ENCODE data around the gene MRPS15. TPM values are rescaled to one million over a fixed set of nuclear protein-coding genes. Genes with fewer than 3 reads are reported as not detected.

The MRPS15 gene
- total RNA-seq, 1 donor from 2014 or later: 30.4 TPM

- no peaks in the 10 kb centered on the region for H3K4me1 ChIP-seq
Observed at GRCh38 chr1:36420836-36421317, 43.3 kb downstream of the MRPS15 start.

GRCh38 chr1:36420409-36420808, 43.8 kb downstream of the MRPS15 start:
- no peaks in the 10 kb centered on the region for H3K4me1 ChIP-seq
- intact Hi-C loops (cut with DNase I): loop anchor here (1.0 to 2.0 kb wide), 2 partner anchors 52 to 322 kb away; no protein-coding TSS in a partner anchor
- peaks cover 11 to 16% of the 10 kb centered on the region in 2 donors for H3K36me3 ChIP-seq
- no peaks in the 10 kb centered on the region for H3K9me3 ChIP-seq
- no peak overlapping the region for H3K27ac ChIP-seq
- TF ChIP-seq CTCF (IDR thresholded peaks at IDR 0.05): no peak
- no peaks in the 10 kb centered on the region for H3K27me3 ChIP-seq
- DNase-seq (ENCODE audit: low spot score in 2 of 2): no peak
- H3K4me3 ChIP-seq: no peak overlapping the region

More at GRCh38 chr1:36420836-36421317, 43.3 kb downstream of the MRPS15 start:
- intact Hi-C loops (cut with DNase I): loop anchor here (1.0 to 2.0 kb wide), 3 partner anchors 53 to 322 kb away; no protein-coding TSS in a partner anchor
- H3K4me3 ChIP-seq: no peak overlapping the region
- TF ChIP-seq CTCF (IDR thresholded peaks at IDR 0.05): peak; percentile 86 to 94 (median 92)
- H3K9me3 ChIP-seq: no peaks in the 10 kb centered on the region
- peak overlapping the region; percentile 1 to 24 for H3K27ac ChIP-seq
- H3K36me3 ChIP-seq: peaks cover 11 to 16% of the 10 kb centered on the region in 2 donors
- H3K27me3 ChIP-seq: no peaks in the 10 kb centered on the region
- DNase-seq (ENCODE audit: low spot score in 2 of 2): peak; percentile 58 to 94

GRCh38 chr1:36419569-36419968, 44.6 kb downstream of the MRPS15 start:
- Histone ChIP-seq H3K4me3 (no peak overlapping the region), H3K9me3 (no peaks in the 10 kb centered on the region), H3K27ac (no peak overlapping the region), H3K4me1 (no peaks in the 10 kb centered on the region), H3K36me3 (peaks cover 11 to 16% of the 10 kb centered on the region in 2 donors), H3K27me3 (no peaks in the 10 kb centered on the region)
- DNase-seq (ENCODE audit: low spot score in 2 of 2): no peak
- no peak for TF ChIP-seq CTCF (IDR thresholded peaks at IDR 0.05)
- intact Hi-C loops (cut with DNase I): no loop called here

- Histone ChIP-seq H3K4me1 (no peaks in the 10 kb centered on the region), H3K27me3 (no peaks in the 10 kb centered on the region), H3K9me3 (no peaks in the 10 kb centered on the region), H3K4me3 (no peak overlapping the region), H3K27ac (no peak overlapping the region), H3K36me3 (peaks cover 11 to 16% of the 10 kb centered on the region in 2 donors)
- DNase-seq (ENCODE audit: low spot score in 2 of 2): no peak
- TF ChIP-seq CTCF (IDR thresholded peaks at IDR 0.05): no peak
- intact Hi-C loops (cut with DNase I): no loop called here
Observed at GRCh38 chr1:36419140-36419539, 45.0 kb downstream of the MRPS15 start.

GRCh38 chr1:36417931-36418330, 46.3 kb downstream of the MRPS15 start:
- no peaks in the 10 kb centered on the region for H3K4me1 ChIP-seq
- intact Hi-C loops (cut with DNase I): no loop called here
- no peaks in the 10 kb centered on the region for H3K27me3 ChIP-seq
- no peak for TF ChIP-seq CTCF (IDR thresholded peaks at IDR 0.05)
- H3K4me3 ChIP-seq: no peak overlapping the region
- DNase-seq (ENCODE audit: low spot score in 2 of 2): no peak
- no peak overlapping the region for H3K27ac ChIP-seq
- H3K36me3 ChIP-seq: peaks cover 11 to 13% of the 10 kb centered on the region in 2 donors
- H3K9me3 ChIP-seq: no peaks in the 10 kb centered on the region

All from ascending aorta (tissue), 2 donors.